BLaER1 (cell line): ENCODE measurements around the gene DERA.
"Not testable (repeated sequence)": the region's sequence is repeated elsewhere in the genome, so short reads cannot be mapped to it uniquely, and the experiment has no call there.

Source experiments
- H3K27ac ChIP-seq: shearing (Covaris generic); formaldehyde crosslinking; 2 replicates; pipeline ENCODE4 v1.8.1; 2022
- H3K27me3 ChIP-seq: shearing (Covaris generic); formaldehyde crosslinking; 2 replicates; pipeline ENCODE4 v1.8.1; 2022
- H3K36me3 ChIP-seq: shearing (Covaris generic); formaldehyde crosslinking; 2 replicates; pipeline ENCODE4 v1.8.1; 2022
- H3K4me1 ChIP-seq: shearing (Covaris generic); formaldehyde crosslinking; 2 replicates; pipeline ENCODE4 v1.8.1; 2022
- H3K4me2 ChIP-seq: shearing (Covaris generic); formaldehyde crosslinking; 2 replicates; pipeline ENCODE4 v1.8.1; 2022
- H3K4me3 ChIP-seq: shearing (Covaris generic); formaldehyde crosslinking; 2 replicates; pipeline ENCODE4 v1.8.1; 2022
- H3K9ac ChIP-seq: shearing (Covaris generic); formaldehyde crosslinking; 2 replicates; pipeline ENCODE4 v1.8.1; 2022
- H3K9me3 ChIP-seq: shearing (Covaris generic); formaldehyde crosslinking; 2 replicates; pipeline ENCODE4 v1.8.1; 2022
- H4K20me1 ChIP-seq: shearing (Covaris generic); formaldehyde crosslinking; 2 replicates; pipeline ENCODE4 v1.8.1; 2022
- Cebpa-rat ChIP-seq: shearing (Covaris generic); IDR thresholded peaks from 2 replicates; pipeline ENCODE4 v1.8.1; 2022

The DERA gene

GRCh38 chr12:15956010-15956409 lies 44.9 kb downstream of the DERA start:
- TF ChIP-seq Cebpa-rat = no peak
- H3K27me3 ChIP-seq = no peaks in the 10 kb centered on the region
- H3K9me3 ChIP-seq = peaks cover 2% of the 10 kb centered on the region; the same call in 1 of the 2 replicates
- H3K9ac ChIP-seq = no peak overlapping the region
- no peaks in the 10 kb centered on the region for H3K4me1 ChIP-seq
- H3K4me3 ChIP-seq = no peak overlapping the region
- 0 out of 2 replicates have a peak, but pooled peaks cover 4% of the 10 kb centered on the region for H4K20me1 ChIP-seq
- H3K36me3 ChIP-seq = peaks cover 26% of the 10 kb centered on the region
- H3K27ac ChIP-seq = no peak overlapping the region
- no peak overlapping the region for H3K4me2 ChIP-seq

GRCh38 chr12:15956413-15957185 lies 45.5 kb downstream of the DERA start:
- Histone ChIP-seq H3K27me3 (no peaks in the 10 kb centered on the region), H3K4me1 (no peaks in the 10 kb centered on the region), H3K9me3 (no peaks in the 10 kb centered on the region), H3K4me3 (no peak overlapping the region), H3K4me2 (no peak overlapping the region), H3K36me3 (peaks cover 32% of the 10 kb centered on the region), H3K9ac (no peak overlapping the region), H4K20me1 (0 out of 2 replicates have a peak, but pooled peaks cover 4% of the 10 kb centered on the region), H3K27ac (no peak overlapping the region)
- TF ChIP-seq Cebpa-rat = no peak

- Histone ChIP-seq H3K4me2 (no peak overlapping the region), H3K27ac (no peak overlapping the region), H3K36me3 (peaks cover 68% of the 10 kb centered on the region)
These were observed 51.6 kb downstream of the DERA start for GRCh38 chr12:15962760-15963159.

GRCh38 chr12:15963271-15963670 lies 52.1 kb downstream of the DERA start:
- Histone ChIP-seq H3K27ac (no peak overlapping the region), H3K36me3 (peaks cover 65% of the 10 kb centered on the region), H3K9ac (no peak overlapping the region), H4K20me1 (no peaks in the 10 kb centered on the region), H3K27me3 (no peaks in the 10 kb centered on the region), H3K4me1 (no peaks in the 10 kb centered on the region), H3K4me2 (no peak overlapping the region), H3K4me3 (no peak overlapping the region), H3K9me3 (no peaks in the 10 kb centered on the region)
- no peak for TF ChIP-seq Cebpa-rat

More at GRCh38 chr12:15962760-15963159, 51.6 kb downstream of the DERA start:
- Histone ChIP-seq H3K27me3 (no peaks in the 10 kb centered on the region), H4K20me1 (no peaks in the 10 kb centered on the region), H3K4me1 (no peaks in the 10 kb centered on the region), H3K9me3 (no peaks in the 10 kb centered on the region), H3K9ac (no peak overlapping the region), H3K4me3 (no peak overlapping the region)
- no peak for TF ChIP-seq Cebpa-rat

- Histone ChIP-seq H3K9me3 (no peaks in the 10 kb centered on the region), H3K4me1 (no peaks in the 10 kb centered on the region), H3K27ac (no peak overlapping the region), H3K27me3 (no peaks in the 10 kb centered on the region), H3K36me3 (peaks cover 57% of the 10 kb centered on the region), H3K9ac (no peak overlapping the region), H3K4me2 (no peak overlapping the region), H4K20me1 (no peaks in the 10 kb centered on the region), H3K4me3 (no peak overlapping the region)
- no peak for TF ChIP-seq Cebpa-rat
These were observed 55.3 kb downstream of the DERA start for GRCh38 chr12:15966426-15966825.

GRCh38 chr12:15967053-15967452 lies 55.9 kb downstream of the DERA start:
- H3K4me1 ChIP-seq, H3K9ac ChIP-seq, H3K9me3 ChIP-seq, H3K27me3 ChIP-seq, H3K4me2 ChIP-seq, H3K27ac ChIP-seq, H4K20me1 ChIP-seq, H3K4me3 ChIP-seq: not testable (repeated sequence)
- peaks cover 55% of the 10 kb centered on the region for H3K36me3 ChIP-seq

GRCh38 chr12:15971211-15971610 lies 60.1 kb downstream of the DERA start:
- Histone ChIP-seq H3K27ac (no peak overlapping the region), H3K9ac (no peak overlapping the region), H3K9me3 (no peaks in the 10 kb centered on the region), H3K36me3 (peaks cover 41% of the 10 kb centered on the region), H4K20me1 (no peaks in the 10 kb centered on the region), H3K4me1 (no peaks in the 10 kb centered on the region), H3K4me3 (no peak overlapping the region), H3K4me2 (no peak overlapping the region), H3K27me3 (no peaks in the 10 kb centered on the region)
- no peak for TF ChIP-seq Cebpa-rat

GRCh38 chr12:15972894-15973293 lies 61.8 kb downstream of the DERA start:
- Histone ChIP-seq H3K27ac (no peak overlapping the region), H4K20me1 (no peaks in the 10 kb centered on the region), H3K9ac (no peak overlapping the region), H3K4me3 (no peak overlapping the region), H3K4me2 (no peak overlapping the region), H3K9me3 (no peaks in the 10 kb centered on the region), H3K4me1 (no peaks in the 10 kb centered on the region), H3K27me3 (no peaks in the 10 kb centered on the region), H3K36me3 (peaks cover 50% of the 10 kb centered on the region)
- TF ChIP-seq Cebpa-rat = no peak

GRCh38 chr12:15977999-15978951 lies 67.1 kb downstream of the DERA start:
- Histone ChIP-seq H3K27me3 (no peaks in the 10 kb centered on the region), H3K9ac (no peak overlapping the region), H3K4me3 (no peak overlapping the region), H3K4me2 (no peak overlapping the region), H3K4me1 (peaks cover 5% of the 10 kb centered on the region), H3K36me3 (peaks cover 26% of the 10 kb centered on the region), H3K9me3 (no peaks in the 10 kb centered on the region), H3K27ac (no peak overlapping the region), H4K20me1 (no peaks in the 10 kb centered on the region)
- TF ChIP-seq Cebpa-rat = no peak
